ENCODE measurements around the gene S100A12.

The S100A12 gene

GRCh38 chr1:153356392-153357075 lies 18.9 kb downstream of the S100A12 start:
- peaks cover 10% of the 10 kb centered on the region for H3K4me1 ChIP-seq (ENCODE audit: low read depth, poor library complexity, severe bottlenecking)
- TF ChIP-seq CTCF (conservative IDR thresholded peaks at IDR 0.05; ENCODE audit: low read depth, low read length) = no peak
- H3K36me3 ChIP-seq (ENCODE audit: insufficient read depth) = no peaks in the 10 kb centered on the region
- H3K27ac ChIP-seq = no peak overlapping the region
- H2AFZ ChIP-seq (ENCODE audit: low read depth) = no peak overlapping the region
- no peak overlapping the region for H3K4me3 ChIP-seq (IDR thresholded peaks at IDR 0.05; ENCODE audit: insufficient read depth, low read depth, low read length)
- H3K79me2 ChIP-seq (ENCODE audit: insufficient read depth, low read depth) = no peaks in the 10 kb centered on the region
- H4K20me1 ChIP-seq (ENCODE audit: insufficient read depth) = no peaks in the 10 kb centered on the region
- no peak overlapping the region for H3K4me2 ChIP-seq
- H3K27me3 ChIP-seq (ENCODE audit: insufficient read depth, low read depth) = no peaks in the 10 kb centered on the region
- no peak overlapping the region for H3K9ac ChIP-seq

GRCh38 chr1:153355445-153356071 lies 19.9 kb downstream of the S100A12 start:
- TF ChIP-seq CTCF (conservative IDR thresholded peaks at IDR 0.05; ENCODE audit: low read depth, low read length) = peak; percentile 80
- Histone ChIP-seq H3K36me3 (ENCODE audit: insufficient read depth) (no peaks in the 10 kb centered on the region), H4K20me1 (ENCODE audit: insufficient read depth) (no peaks in the 10 kb centered on the region), H3K9ac (no peak overlapping the region), H3K79me2 (ENCODE audit: insufficient read depth, low read depth) (no peaks in the 10 kb centered on the region), H3K4me3 (IDR thresholded peaks at IDR 0.05; ENCODE audit: insufficient read depth, low read depth, low read length) (no peak overlapping the region), H2AFZ (ENCODE audit: low read depth) (no peak overlapping the region), H3K27ac (no peak overlapping the region), H3K27me3 (ENCODE audit: insufficient read depth, low read depth) (no peaks in the 10 kb centered on the region), H3K4me1 (ENCODE audit: low read depth, poor library complexity, severe bottlenecking) (peaks cover 10% of the 10 kb centered on the region), H3K4me2 (no peak overlapping the region)

- Histone ChIP-seq H3K4me2 (no peak overlapping the region), H3K4me1 (ENCODE audit: low read depth, poor library complexity, severe bottlenecking) (peaks cover 10% of the 10 kb centered on the region), H2AFZ (ENCODE audit: low read depth) (no peak overlapping the region), H3K9ac (no peak overlapping the region), H3K27ac (no peak overlapping the region), H3K79me2 (ENCODE audit: insufficient read depth, low read depth) (no peaks in the 10 kb centered on the region), H3K4me3 (IDR thresholded peaks at IDR 0.05; ENCODE audit: insufficient read depth, low read depth, low read length) (no peak overlapping the region), H4K20me1 (ENCODE audit: insufficient read depth) (no peaks in the 10 kb centered on the region), H3K27me3 (ENCODE audit: insufficient read depth, low read depth) (no peaks in the 10 kb centered on the region), H3K36me3 (ENCODE audit: insufficient read depth) (no peaks in the 10 kb centered on the region)
- no peak for TF ChIP-seq CTCF (conservative IDR thresholded peaks at IDR 0.05; ENCODE audit: low read depth, low read length)
Observed at GRCh38 chr1:153354515-153355193, 20.8 kb downstream of the S100A12 start.

GRCh38 chr1:153353226-153353947 lies 22.0 kb downstream of the S100A12 start:
- Histone ChIP-seq H3K9ac (no peak overlapping the region), H3K27ac (no peak overlapping the region), H3K79me2 (ENCODE audit: insufficient read depth, low read depth) (no peaks in the 10 kb centered on the region), H3K4me2 (no peak overlapping the region), H4K20me1 (ENCODE audit: insufficient read depth) (no peaks in the 10 kb centered on the region), H3K4me1 (ENCODE audit: low read depth, poor library complexity, severe bottlenecking) (peaks cover 10% of the 10 kb centered on the region), H3K27me3 (ENCODE audit: insufficient read depth, low read depth) (no peaks in the 10 kb centered on the region), H3K36me3 (ENCODE audit: insufficient read depth) (no peaks in the 10 kb centered on the region), H2AFZ (ENCODE audit: low read depth) (no peak overlapping the region; the same call in 1 of the 2 replicates), H3K4me3 (IDR thresholded peaks at IDR 0.05; ENCODE audit: insufficient read depth, low read depth, low read length) (no peak overlapping the region)
- peak; percentile 85 for TF ChIP-seq CTCF (conservative IDR thresholded peaks at IDR 0.05; ENCODE audit: low read depth, low read length)
